Esophagus muscularis mucosa (tissue), 4 donors: ENCODE results near the gene ICOS. TPM values are rescaled to one million over a fixed set of nuclear protein-coding genes. Genes with fewer than 3 reads are reported as not detected.

ENCODE experiments used
- DNase-seq: peaks from one replicate; pipeline ENCODE4 v3.0.0-alpha.2; 2017; ENCODE audit errors: extremely low spot score
- H3K27ac ChIP-seq, 4 donors: fragments of 200-600 bp; sonication (generic); replicated peaks in 1 of 4; 1 replicate in 3 of 4; 2 replicates in 1 of 4; pipeline ENCODE4 v1.5.1; 2016 to 2019; ENCODE audit warnings: mild to moderate bottlenecking in 1 of 4
- H3K27me3 ChIP-seq, 4 donors: fragments of 200-600 bp; sonication (generic); one replicate each; pipeline versions ENCODE4 v1.5.1 to v1.6.0; 2016 to 2019
- H3K36me3 ChIP-seq, 4 donors: fragments of 200-600 bp; sonication (generic); one replicate each; pipeline ENCODE4 v1.5.1; 2016 to 2019
- H3K4me1 ChIP-seq, 4 donors: fragments of 200-600 bp; sonication (generic); one replicate each; pipeline ENCODE4 v1.5.1; 2016 to 2019
- H3K4me3 ChIP-seq, 4 donors: fragments of 200-600 bp; sonication (generic); 1 replicate in 2 of 4; 2 replicates in 2 of 4; pipeline ENCODE4 v1.5.1; 2016 to 2019; ENCODE audit warnings: mild to moderate bottlenecking in 4 of 4, moderate library complexity in 1 of 4
- H3K9me3 ChIP-seq, 4 donors: fragments of 200-600 bp; sonication (generic); 1 replicate in 3 of 4; 2 replicates in 1 of 4; pipeline ENCODE4 v1.5.1; 2016 to 2019
- CTCF ChIP-seq, 3 experiments: fragments of 200-600 bp in 2 of 3; fragments of 450-650 bp in 1 of 3; sonication (generic) in 2 of 3; IDR thresholded peaks; one replicate each; pipeline ENCODE4 v1.5.1; 2017 to 2019; ENCODE audit warnings: antibody characterized with exemption in 3 of 3, mild to moderate bottlenecking in 2 of 3, moderate library complexity in 1 of 3
- EP300 ChIP-seq: sonication (generic); formaldehyde crosslinking; IDR thresholded peaks from one replicate; pipeline ENCODE4 v1.6.1; 2017; ENCODE audit warnings: antibody characterized with exemption
- POLR2A ChIP-seq: fragments of 450-650 bp; IDR thresholded peaks from one replicate; pipeline ENCODE4 v1.6.1; 2017; ENCODE audit warnings: antibody characterized with exemption, moderate library complexity, mild to moderate bottlenecking, low read depth
- POLR2AphosphoS5 ChIP-seq, 2 donors: sonication (generic); formaldehyde crosslinking; IDR thresholded peaks; one replicate each; pipeline ENCODE4 v1.6.1; 2017; ENCODE audit warnings: antibody characterized with exemption in 2 of 2
- WGBS: methylation state at CpG from one replicate; pipeline ENCODE4 v1.1.5; 2018; 5-methylcytosine and 5-hydroxymethylcytosine counted together
- intact Hi-C: fragments of 100-400 bp; cut with DNase I; formaldehyde crosslinking; loops from one replicate; pipeline ENCODE4 v1.15.1; 2023
- total RNA-seq, 4 donors: library from RNA; depleted of rRNA; stranded (reverse); fragments of >200 nt; gene quantifications; one replicate each; pipeline versions ENCODE4 v1.1.0 to v1.2.1, GENCODE V29; 2016

ICOS gene
- total RNA-seq, 4 donors from 2014 or later, result under 0.01 to 0.50 TPM; not detected in 2

- intact Hi-C loops, result loop anchor here (5.0 kb wide), 1 partner anchor 91 kb away; no protein-coding TSS in a partner anchor
- no peak for DNase-seq
- Histone ChIP-seq H3K27ac (peak overlapping the region in 2 of 4 donors; percentile 7 to 42), H3K36me3 (no peaks in the 10 kb centered on the region), H3K4me1 (peaks cover 0 to 21% (median 16%) of the 10 kb centered on the region in 4 donors), H3K4me3 (no peak overlapping the region), H3K27me3 (no peaks in the 10 kb centered on the region), H3K9me3 (peaks cover 0 to 4% (median under 1%) of the 10 kb centered on the region in 4 donors)
- WGBS, result 85% methylated on average over 6 of the region's 6 CpGs
- TF ChIP-seq POLR2A (no peak), POLR2AphosphoS5 (IDR thresholded peaks at IDR 0.05) (no peak), CTCF (IDR thresholded peaks at IDR 0.05) (no peak), EP300 (no peak)
Observed at GRCh38 chr2:203908066-203908796, 28.3 kb upstream of the ICOS start.

- H3K4me1 ChIP-seq, result peaks cover 0 to 21% (median 16%) of the 10 kb centered on the region in 4 donors
- intact Hi-C loops, result loop anchor here (5.0 kb wide), 1 partner anchor 91 kb away; no protein-coding TSS in a partner anchor
- H3K36me3 ChIP-seq, result no peaks in the 10 kb centered on the region
- no peak overlapping the region for H3K4me3 ChIP-seq
- TF ChIP-seq EP300 (no peak), POLR2AphosphoS5 (IDR thresholded peaks at IDR 0.05) (no peak), CTCF (IDR thresholded peaks at IDR 0.05) (no peak), POLR2A (no peak)
- 67% methylated on average over 3 of the region's 3 CpGs for WGBS
- no peak for DNase-seq
- H3K27me3 ChIP-seq, result no peaks in the 10 kb centered on the region
- H3K27ac ChIP-seq, result peak overlapping the region in 3 of 4 donors; percentile 0 to 42 (median 7)
- H3K9me3 ChIP-seq, result no peaks in the 10 kb centered on the region
Observed at GRCh38 chr2:203908797-203909185, 27.8 kb upstream of the ICOS start.

- peak overlapping the region; percentile 26 to 40 (median 32) for H3K4me3 ChIP-seq
- 7% methylated on average over 8 of the region's 8 CpGs for WGBS
- no peaks in the 10 kb centered on the region for H3K36me3 ChIP-seq
- peaks cover 0 to 24% (median 18%) of the 10 kb centered on the region in 4 donors for H3K4me1 ChIP-seq
- no peaks in the 10 kb centered on the region for H3K9me3 ChIP-seq
- no peak for TF ChIP-seq POLR2A
- no peak for TF ChIP-seq POLR2AphosphoS5 (IDR thresholded peaks at IDR 0.05)
- TF ChIP-seq EP300, result no peak
- TF ChIP-seq CTCF (IDR thresholded peaks at IDR 0.05), result peak; percentile 74 to 78 (median 76)
- H3K27ac ChIP-seq, result peak overlapping the region in 3 of 4 donors; percentile 5 to 42 (median 7)
- H3K27me3 ChIP-seq, result no peaks in the 10 kb centered on the region
- DNase-seq, result no peak
- intact Hi-C loops, result loop anchor here (5.0 kb wide), 1 partner anchor 92 kb away; no protein-coding TSS in a partner anchor
Observed at GRCh38 chr2:203909261-203909967, 27.1 kb upstream of the ICOS start.

GRCh38 chr2:203909974-203910373 lies 26.6 kb upstream of the ICOS start:
- H3K27ac ChIP-seq, result no peak overlapping the region

More at GRCh38 chr2:203909974-203910373, 26.6 kb upstream of the ICOS start:
- Histone ChIP-seq H3K4me3 (peak overlapping the region in 3 of 4 donors; percentile 30 to 40 (median 35)), H3K4me1 (peaks cover 0 to 28% (median 23%) of the 10 kb centered on the region in 4 donors), H3K36me3 (no peaks in the 10 kb centered on the region), H3K27me3 (no peaks in the 10 kb centered on the region), H3K9me3 (no peaks in the 10 kb centered on the region)
- no peak for DNase-seq
- TF ChIP-seq POLR2AphosphoS5 (IDR thresholded peaks at IDR 0.05), result no peak
- no peak for TF ChIP-seq CTCF (IDR thresholded peaks at IDR 0.05)
- TF ChIP-seq POLR2A, result no peak
- TF ChIP-seq EP300, result no peak
- WGBS, result 55% methylated on average over 5 of the region's 5 CpGs
- intact Hi-C loops, result loop anchor here (5.0 to 10.0 kb wide), 2 partner anchors 93 to 425 kb away; no protein-coding TSS in a partner anchor
